Stomach (tissue), 4 donors: ENCODE results near the gene SCRT2.

Experiments used
- CTCF ChIP-seq, 7 experiments: fragments of 450-650 bp in 4 of 7; fragments of 200-600 bp in 3 of 7; sonication (generic) in 3 of 7; IDR thresholded peaks; one replicate each; pipeline ENCODE4 v1.5.1; 2016 to 2019; ENCODE audit warnings: antibody characterized with exemption in 7 of 7, control low read depth in 2 of 7, mild to moderate bottlenecking in 1 of 7
- POLR2A ChIP-seq, 4 donors: fragments of 450-650 bp; IDR thresholded peaks; one replicate each; pipeline ENCODE4 v1.6.1; 2016; ENCODE audit warnings: antibody characterized with exemption in 4 of 4, control low read depth in 2 of 4, mild to moderate bottlenecking in 1 of 4, moderate library complexity in 1 of 4
- POLR2AphosphoS5 ChIP-seq, 3 donors: sonication (generic); formaldehyde crosslinking; IDR thresholded peaks; one replicate each; pipeline ENCODE4 v1.6.1; 2016; ENCODE audit warnings: antibody characterized with exemption in 3 of 3

DNA sequence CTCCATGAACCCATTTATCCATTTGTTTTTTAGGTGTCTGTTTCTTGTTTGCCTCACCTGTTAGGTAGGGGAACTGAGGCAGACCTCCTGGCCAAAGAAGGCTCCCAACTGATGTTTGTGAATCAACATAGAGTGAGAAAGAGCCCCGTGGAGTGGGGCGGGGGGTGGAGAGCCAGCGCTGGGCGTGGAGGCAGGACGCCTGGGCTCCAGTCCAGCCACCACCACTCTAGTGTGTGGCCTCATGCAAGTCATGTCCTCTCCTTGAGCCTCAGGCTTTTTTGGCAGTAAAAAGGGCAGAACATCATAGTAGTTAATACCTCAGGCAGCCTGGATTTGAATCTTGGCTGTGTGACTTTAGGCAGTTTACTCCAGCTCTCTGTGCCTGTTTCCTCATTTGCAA lies 42.2 kb upstream of the SCRT2 start:
- TF ChIP-seq CTCF (IDR thresholded peaks at IDR 0.05), result no peak
- no peak for TF ChIP-seq POLR2A (IDR thresholded peaks at IDR 0.05)
- no peak for TF ChIP-seq POLR2AphosphoS5 (IDR thresholded peaks at IDR 0.05)
